ENCODE results near the gene SYNE1. TPM values are rescaled to one million over a fixed set of nuclear protein-coding genes. Genes with fewer than 3 reads are reported as not detected.

SYNE1 gene
- total RNA-seq, 4 donors from 2014 or later: 7.4 to 66.4 (median 20.7) TPM

- intact Hi-C loops (cut with DNase I): loop anchor here (10.0 kb wide), 2 partner anchors 355 to 445 kb away; no protein-coding TSS in a partner anchor
Measured at GRCh38 chr6:152119831-152120230, 517.3 kb downstream of the SYNE1 start.

GRCh38 chr6:152118678-152119077, 518.5 kb downstream of the SYNE1 start:
- no peak for DNase-seq
- peaks cover 0 to 31% (median 0%) of the 10 kb centered on the region in 3 donors for H3K36me3 ChIP-seq
- no peaks in the 10 kb centered on the region for H3K27me3 ChIP-seq
- WGBS, 2 donors: 78 to 92% methylated on average over 5 of the region's 5 CpGs
- H3K9me3 ChIP-seq: no peaks in the 10 kb centered on the region
- no peak overlapping the region for H3K27ac ChIP-seq
- H3K4me3 ChIP-seq: no peak overlapping the region
- intact Hi-C loops (cut with DNase I): no loop called here
- peaks cover 0 to 5% (median 4%) of the 10 kb centered on the region in 3 donors for H3K4me1 ChIP-seq
- TF ChIP-seq POLR2A (IDR thresholded peaks at IDR 0.05) (no peak), CTCF (IDR thresholded peaks at IDR 0.05) (no peak)

More at GRCh38 chr6:152119831-152120230, 517.3 kb downstream of the SYNE1 start:
- Histone ChIP-seq H3K27ac (no peak overlapping the region), H3K9me3 (no peaks in the 10 kb centered on the region), H3K27me3 (no peaks in the 10 kb centered on the region), H3K36me3 (peaks cover 0 to 31% (median 0%) of the 10 kb centered on the region in 3 donors), H3K4me3 (no peak overlapping the region), H3K4me1 (peaks cover 0 to 5% (median 4%) of the 10 kb centered on the region in 3 donors)
- no peak for TF ChIP-seq CTCF (IDR thresholded peaks at IDR 0.05)
- TF ChIP-seq POLR2A (IDR thresholded peaks at IDR 0.05): no peak
- no peak for DNase-seq
- 71 to 76% methylated on average over 7 of the region's 7 CpGs for WGBS, 2 donors

- TF ChIP-seq CTCF (IDR thresholded peaks at IDR 0.05) (no peak), POLR2A (IDR thresholded peaks at IDR 0.05) (no peak)
- no peak for DNase-seq
- Histone ChIP-seq H3K9me3 (no peaks in the 10 kb centered on the region), H3K4me1 (peaks cover 0 to 5% (median 4%) of the 10 kb centered on the region in 3 donors), H3K27me3 (no peaks in the 10 kb centered on the region), H3K27ac (no peak overlapping the region), H3K36me3 (peaks cover 0 to 31% (median 0%) of the 10 kb centered on the region in 3 donors), H3K4me3 (no peak overlapping the region)
- WGBS, 2 donors: 86 to 88% methylated on average over 3 of the region's 3 CpGs
- intact Hi-C loops (cut with DNase I): no loop called here
Measured at GRCh38 chr6:152118224-152118623, 518.9 kb downstream of the SYNE1 start.

GRCh38 chr6:152117156-152118133, 519.7 kb downstream of the SYNE1 start:
- H3K9me3 ChIP-seq: no peaks in the 10 kb centered on the region
- intact Hi-C loops (cut with DNase I): no loop called here
- H3K36me3 ChIP-seq: peaks cover 0 to 28% (median 0%) of the 10 kb centered on the region in 3 donors
- peak overlapping the region in 2 of 4 donors; percentile 9 to 40 for H3K27ac ChIP-seq
- H3K4me3 ChIP-seq: no peak overlapping the region
- H3K4me1 ChIP-seq: peaks cover under 1 to 5% (median 5%) of the 10 kb centered on the region in 3 donors
- 61 to 66% methylated on average over 9 of the region's 9 CpGs for WGBS, 2 donors
- DNase-seq: no peak
- H3K27me3 ChIP-seq: no peaks in the 10 kb centered on the region
- TF ChIP-seq POLR2A (IDR thresholded peaks at IDR 0.05) (no peak), CTCF (IDR thresholded peaks at IDR 0.05) (no peak)
